Measurements from ENCODE around the gene STING1. TPM values are rescaled to one million over a fixed set of nuclear protein-coding genes. Genes with fewer than 3 reads are reported as not detected.

STING1 gene
- total RNA-seq, result 18.7 and 23.9 TPM in 2 replicates

GRCh38 chr5:139482050-139482889 is at the start of gene STING1:
STING1 (minus strand) TSS chr5:139482758; CDS start chr5:139481704, 1,054 bp downstream.

GRCh38 chr5:139470821-139471300 is 11.7 kb downstream of the STING1 start, which contains the start of gene SMIM33:
SMIM33 (plus strand) TSS chr5:139471004; CDS start chr5:139471122, 118 bp downstream.

GRCh38 chr5:139462586-139463276 is 19.8 kb downstream of the STING1 start, which contains the start of gene ECSCR:
ECSCR (minus strand) TSS chr5:139462743; CDS start chr5:139462670, 73 bp downstream.

GRCh38 chr5:139439013-139439903 is 43.3 kb downstream of the STING1 start, which contains the start of gene DNAJC18:
DNAJC18 (minus strand) TSS chr5:139439525; CDS start chr5:139439445, 80 bp downstream.

Small RNA genes within 50 kb of the gene (small RNA-seq; reads per million reads assigned to genes)
- not detected for gene RNU5B-4P

Other genes starting within 250 kb of the STING1 start
- gene MATR3, start 189.0 kb downstream of the STING1 start, total RNA-seq, result 157 and 202 TPM in 2 replicates
- 28.3 and 30.1 TPM in 2 replicates for gene PAIP2, start 140.9 kb downstream of the STING1 start, total RNA-seq
- gene SLC23A1, start 99.5 kb downstream of the STING1 start, total RNA-seq, result not detected in 2 replicates
- under 0.01 TPM in 1 of 2 replicates, not detected in the other for gene MZB1, start 92.8 kb downstream of the STING1 start, total RNA-seq
- gene PROB1, start 87.7 kb downstream of the STING1 start, total RNA-seq, result 0.73 and 1.8 TPM in 2 replicates
- 4.5 and 6.2 TPM in 2 replicates for gene SPATA24, start 78.7 kb downstream of the STING1 start, total RNA-seq
- gene DNAJC18, start 43.2 kb downstream of the STING1 start, total RNA-seq, result 5.5 and 6.2 TPM in 2 replicates
- 0.37 TPM in 1 of 2 replicates, not detected in the other for gene ECSCR, start 20.0 kb downstream of the STING1 start, total RNA-seq
- gene SMIM33, start 11.8 kb downstream of the STING1 start, total RNA-seq, result not detected in 2 replicates
- 44.6 and 50.7 TPM in 2 replicates for gene UBE2D2, start 78.6 kb upstream of the STING1 start, total RNA-seq
- 98.5 and 111 TPM in 2 replicates for gene CXXC5, start 165.6 kb upstream of the STING1 start, total RNA-seq

Measured in subcutaneous preadipocyte (primary cell).